MCF 10A (cell line): Measurements from ENCODE around the gene CNDP2. TPM values are rescaled to one million over a fixed set of nuclear protein-coding genes. Genes with fewer than 3 reads are reported as not detected.

Source experiments
- BruUV-seq: library from RNA; stranded (reverse); fragments of 400-500 nt; replicated peaks from 2 replicates; lab custom pipeline; 2021; lab: Mats Ljungman, UMichigan
- CTCF ChIA-PET: fragments of 300-600 bp; sonication (Branson Sonifier 250); formaldehyde crosslinking; extraction: SDS; loops from one replicate; lab custom pipeline; 2021; ENCODE audit warnings: antibody characterized with exemption, inconsistent platforms; lab: Yijun Ruan, JAX
- POLR2A ChIA-PET: fragments of 300-600, 350-650 bp; sonication (Branson Sonifier 250); formaldehyde crosslinking; extraction: SDS; loops from one replicate; lab custom pipeline; 2020; ENCODE audit warnings: antibody characterized with exemption, inconsistent platforms; lab: Yijun Ruan, JAX
- DNase-seq: peaks from one replicate; pipeline ENCODE4 v3.0.0-alpha.2; 2018; ENCODE audit not compliant: unreplicated experiment
- H3K27ac Mint-ChIP-seq: one replicate; pipeline ENCODE4 v1.8.0; 2022; ENCODE audit warnings: mild to moderate bottlenecking, low read depth, mixed read lengths; ENCODE audit not compliant: unreplicated experiment
- H3K27me3 Mint-ChIP-seq: one replicate; pipeline ENCODE4 v1.8.0; 2022; ENCODE audit warnings: mixed read lengths; ENCODE audit not compliant: insufficient read depth, unreplicated experiment
- H3K36me3 Mint-ChIP-seq: one replicate; pipeline ENCODE4 v1.8.0; 2022; ENCODE audit warnings: mild to moderate bottlenecking, moderate library complexity, mixed read lengths; ENCODE audit not compliant: insufficient read depth, unreplicated experiment
- H3K4me1 Mint-ChIP-seq: one replicate; pipeline ENCODE4 v1.8.0; 2022; ENCODE audit warnings: mixed read lengths; ENCODE audit not compliant: insufficient read depth, unreplicated experiment
- H3K4me3 Mint-ChIP-seq: one replicate; pipeline ENCODE4 v1.8.0; 2022; ENCODE audit warnings: mild to moderate bottlenecking, moderate library complexity, mixed read lengths; ENCODE audit not compliant: unreplicated experiment
- H3K9me3 Mint-ChIP-seq: one replicate; pipeline ENCODE4 v1.8.0; 2022; ENCODE audit warnings: mixed read lengths; ENCODE audit not compliant: unreplicated experiment
- CTCF ChIP-seq: fragments of 200-600 bp; IDR thresholded peaks from one replicate; pipeline ENCODE4 v1.8.0; 2022; ENCODE audit warnings: antibody characterized with exemption, mild to moderate bottlenecking; ENCODE audit not compliant: unreplicated experiment
- intact Hi-C: fragments of 100-400 bp; cut with micrococcal nuclease; formaldehyde crosslinking; loops from 2 replicates; pipeline ENCODE4 v1.14.1; 2022
- total RNA-seq: library from RNA; stranded (reverse); gene quantifications from 2 replicates; pipeline ENCODE4 v1.2.3, GENCODE V29; 2022

Gene CNDP2
- total RNA-seq, 1 experiment from 2014 or later, result 194 TPM

GRCh38 chr18:74501386-74501785 lies 5.2 kb downstream of the CNDP2 start:
- Mint-ChIP-seq H3K4me3 (no peak overlapping the region), H3K36me3 (peaks cover 54% of the 10 kb centered on the region), H3K27ac (peak overlapping the region; percentile 81), H3K27me3 (no peaks in the 10 kb centered on the region), H3K9me3 (no peaks in the 10 kb centered on the region), H3K4me1 (peaks cover 22% of the 10 kb centered on the region)
- no TSS peak for BruUV-seq
- ChIA-PET POLR2A (no interaction called here), CTCF (interaction anchor here (1.8 kb wide), 1 partner anchor 50 kb away, joined by 8 read pairs; no protein-coding TSS in a partner anchor)
- intact Hi-C loops, result no loop called here
- DNase-seq, result no peak
- no peak for TF ChIP-seq CTCF

- Mint-ChIP-seq H3K36me3 (peaks cover 71% of the 10 kb centered on the region), H3K27me3 (no peaks in the 10 kb centered on the region), H3K27ac (peak overlapping the region; percentile 31), H3K4me3 (no peak overlapping the region), H3K9me3 (no peaks in the 10 kb centered on the region), H3K4me1 (peaks cover 15% of the 10 kb centered on the region)
- DNase-seq, result no peak
- ChIA-PET POLR2A (no interaction called here), CTCF (interaction anchor here (0.6 to 1.8 kb wide), 3 partner anchors 9 to 150 kb away, joined by 3 to 8 read pairs (median 3); no protein-coding TSS in a partner anchor)
- no peak for TF ChIP-seq CTCF
- BruUV-seq, result no TSS peak
- intact Hi-C loops, result no loop called here
Measured at GRCh38 chr18:74503137-74503536, 7.0 kb downstream of the CNDP2 start.

- Mint-ChIP-seq H3K9me3 (no peaks in the 10 kb centered on the region), H3K4me3 (no peak overlapping the region), H3K36me3 (peaks cover 87% of the 10 kb centered on the region), H3K27me3 (no peaks in the 10 kb centered on the region), H3K4me1 (no peaks in the 10 kb centered on the region), H3K27ac (no peak overlapping the region)
- no peak for DNase-seq
- ChIA-PET CTCF (interaction anchor here (1.7 kb wide), 1 partner anchor 46 kb away, joined by 10 read pairs; no protein-coding TSS in a partner anchor), POLR2A (interaction anchor here (0.6 to 2.9 kb wide), 2 partner anchors 10 to 12 kb away, joined by 4 to 8 read pairs; partner anchors contain the start of gene CNDP2)
- no TSS peak for BruUV-seq
- intact Hi-C loops, result no loop called here
- no peak for TF ChIP-seq CTCF
Measured at GRCh38 chr18:74505776-74506175, 9.6 kb downstream of the CNDP2 start.

GRCh38 chr18:74506448-74507084 lies 10.4 kb downstream of the CNDP2 start:
- H3K27ac Mint-ChIP-seq, result no peak overlapping the region
- CTCF ChIA-PET, result interaction anchor here (1.7 kb wide), 1 partner anchor 45 kb away, joined by 10 read pairs; no protein-coding TSS in a partner anchor

More at GRCh38 chr18:74506448-74507084, 10.4 kb downstream of the CNDP2 start:
- H3K4me1 Mint-ChIP-seq, result no peaks in the 10 kb centered on the region
- H3K36me3 Mint-ChIP-seq, result peaks cover 87% of the 10 kb centered on the region
- no TSS peak for BruUV-seq
- POLR2A ChIA-PET, result interaction anchor here (0.6 to 2.9 kb wide), 2 partner anchors 11 to 13 kb away, joined by 4 to 8 read pairs; partner anchors contain the start of gene CNDP2
- H3K4me3 Mint-ChIP-seq, result no peak overlapping the region
- no peak for TF ChIP-seq CTCF
- DNase-seq, result no peak
- no peaks in the 10 kb centered on the region for H3K27me3 Mint-ChIP-seq
- H3K9me3 Mint-ChIP-seq, result no peaks in the 10 kb centered on the region
- intact Hi-C loops, result no loop called here
